GM19372 (cell line): Measurements from ENCODE around the gene MAPK7.

Source experiments
- ATAC-seq: cut with Tn5 transposase; IDR thresholded peaks from one replicate; pipeline ENCODE4 v1.9.1; 2021; ENCODE audit warnings: mild to moderate bottlenecking, low read depth, moderate library complexity; ENCODE audit not compliant: unreplicated experiment

The MAPK7 gene

DNA sequence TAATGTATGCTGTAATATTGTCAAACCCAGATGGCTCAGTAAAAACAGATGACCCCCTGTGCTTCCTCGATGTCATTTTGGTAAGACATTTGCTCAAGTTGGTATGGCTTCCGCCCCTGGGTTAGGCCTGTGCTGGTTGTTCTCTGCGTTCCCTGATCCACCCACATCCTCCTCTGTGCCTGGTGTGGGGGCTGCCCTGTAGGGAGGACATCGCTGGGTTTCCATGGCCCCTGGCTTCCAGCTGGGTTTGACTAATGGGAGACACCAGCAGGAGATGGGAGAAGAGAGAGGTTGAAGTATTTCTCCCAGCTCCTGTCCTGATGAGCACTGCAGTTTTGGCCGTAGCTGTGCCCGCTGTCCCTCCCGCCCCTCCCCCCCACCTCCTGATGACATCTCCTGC lies 13.1 kb downstream of the MAPK7 start:
- no peak for ATAC-seq

DNA sequence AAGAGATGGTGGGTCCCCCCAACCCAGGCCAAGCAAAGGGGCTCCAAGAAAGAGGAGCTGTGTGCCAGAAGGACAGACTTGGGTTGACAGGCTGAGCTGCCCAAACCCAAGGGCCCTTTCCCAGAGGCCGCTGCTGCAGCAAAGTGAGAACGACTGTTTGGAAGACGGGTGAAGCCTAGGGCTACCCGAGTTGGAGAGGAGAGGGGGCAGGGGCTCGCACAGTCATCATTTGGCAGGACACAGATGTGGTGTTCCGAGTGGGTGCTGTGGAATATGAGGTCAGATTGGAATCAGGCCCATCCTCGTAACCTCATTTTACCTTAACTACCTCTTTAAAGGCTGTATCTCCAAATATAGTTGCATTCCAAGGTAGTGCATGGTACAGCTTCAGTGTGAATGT lies 14.0 kb downstream of the MAPK7 start:
- ATAC-seq, result no peak

DNA sequence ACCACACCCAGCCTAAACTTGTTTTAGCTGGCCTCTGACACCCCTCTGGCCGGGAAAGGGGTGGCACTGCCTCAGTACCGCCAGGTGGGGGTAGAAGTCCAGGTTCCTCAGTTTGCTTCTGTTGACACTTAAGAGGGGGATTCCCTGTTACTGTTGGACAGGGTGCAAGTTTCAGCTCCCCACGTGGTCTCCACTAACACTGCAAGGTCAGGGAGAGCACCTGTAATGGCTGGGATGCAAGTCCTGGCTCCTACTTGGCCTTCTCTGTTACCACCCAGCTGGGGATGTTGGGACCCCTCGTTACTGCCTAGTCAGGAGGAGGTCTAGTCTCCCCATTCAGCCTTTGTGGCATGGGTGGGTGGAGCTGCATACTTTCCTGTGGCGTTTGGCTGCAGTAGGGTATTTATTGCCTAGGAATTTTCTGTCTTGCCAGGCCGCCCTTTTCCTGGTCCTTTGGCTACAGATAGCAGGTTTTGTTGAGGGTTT lies 19.3 kb downstream of the MAPK7 start:
- ATAC-seq, result no peak

DNA sequence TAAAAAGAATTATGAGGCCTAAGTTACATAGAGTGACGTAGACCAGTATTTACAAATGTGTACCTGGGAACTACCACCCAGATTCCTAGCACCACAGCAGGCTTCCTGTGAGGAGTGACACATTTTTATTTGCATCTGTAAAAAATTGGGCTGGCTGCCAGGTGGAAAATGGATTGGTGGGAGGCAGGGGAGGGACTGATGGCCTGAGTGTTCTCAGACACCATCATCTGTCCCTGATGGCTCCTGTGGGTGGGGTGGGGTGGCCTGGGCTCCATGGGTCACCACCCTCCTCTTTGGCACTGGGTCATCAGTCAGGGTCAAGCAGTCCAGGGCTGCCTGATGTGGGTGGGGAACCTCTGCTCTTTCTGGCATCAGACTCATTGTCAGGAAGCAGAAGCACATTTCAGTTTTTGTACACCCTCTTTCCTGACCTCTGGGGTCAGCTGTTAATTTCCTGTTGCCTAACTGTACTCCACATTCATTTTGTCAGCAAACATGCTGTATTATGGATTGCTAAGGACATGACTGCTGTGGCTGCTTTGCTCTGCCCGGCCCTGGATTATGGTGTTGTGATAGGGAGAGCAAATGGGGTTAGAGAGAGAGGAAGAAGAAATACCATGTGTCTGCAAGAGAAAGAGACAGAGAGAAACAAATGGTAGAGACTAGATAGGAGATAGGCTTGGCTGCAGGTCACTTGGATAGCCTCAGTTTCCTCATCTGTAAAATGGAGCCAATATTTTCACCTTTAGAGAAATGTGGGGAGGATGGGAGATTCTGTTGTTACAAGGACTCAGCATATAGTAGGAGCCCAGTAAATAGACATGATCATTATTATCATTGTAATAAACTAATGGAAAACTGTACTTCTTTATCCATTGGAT lies 20.2 kb downstream of the MAPK7 start:
- ATAC-seq, result no peak

DNA sequence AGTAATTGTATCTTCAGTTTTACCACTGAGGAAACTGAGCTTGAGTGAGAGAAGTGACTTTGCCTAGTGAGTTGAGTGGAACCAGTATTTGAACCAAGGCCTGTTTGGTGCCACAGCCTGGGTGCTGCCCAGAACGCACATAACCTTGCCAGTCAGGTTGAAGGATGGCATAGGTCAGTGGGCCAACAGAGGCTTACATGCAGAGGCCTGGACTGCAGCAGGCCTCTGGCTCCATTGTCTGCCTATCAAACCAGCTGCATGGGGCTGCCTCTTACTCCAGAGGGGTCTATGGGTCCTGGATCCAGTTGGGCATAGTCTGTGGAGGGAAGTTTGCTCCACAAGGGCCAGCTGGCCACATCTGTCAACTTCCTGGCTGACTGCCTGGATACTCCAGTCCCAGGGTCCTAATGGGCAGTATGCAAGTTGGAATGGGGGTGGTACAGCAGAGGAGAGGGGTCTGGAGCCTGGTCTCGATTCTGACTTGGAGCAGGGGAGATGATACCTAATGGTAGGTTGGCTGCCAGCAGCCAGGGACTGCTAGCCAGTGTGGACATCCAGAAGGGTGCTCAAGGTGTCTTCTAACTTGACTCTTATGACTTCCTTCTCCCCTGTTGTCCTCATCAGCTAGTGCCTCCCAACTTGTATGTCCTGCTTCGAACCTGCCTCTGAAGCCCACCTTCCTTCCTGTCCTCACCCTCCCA lies 21.6 kb downstream of the MAPK7 start:
- no peak for ATAC-seq

DNA sequence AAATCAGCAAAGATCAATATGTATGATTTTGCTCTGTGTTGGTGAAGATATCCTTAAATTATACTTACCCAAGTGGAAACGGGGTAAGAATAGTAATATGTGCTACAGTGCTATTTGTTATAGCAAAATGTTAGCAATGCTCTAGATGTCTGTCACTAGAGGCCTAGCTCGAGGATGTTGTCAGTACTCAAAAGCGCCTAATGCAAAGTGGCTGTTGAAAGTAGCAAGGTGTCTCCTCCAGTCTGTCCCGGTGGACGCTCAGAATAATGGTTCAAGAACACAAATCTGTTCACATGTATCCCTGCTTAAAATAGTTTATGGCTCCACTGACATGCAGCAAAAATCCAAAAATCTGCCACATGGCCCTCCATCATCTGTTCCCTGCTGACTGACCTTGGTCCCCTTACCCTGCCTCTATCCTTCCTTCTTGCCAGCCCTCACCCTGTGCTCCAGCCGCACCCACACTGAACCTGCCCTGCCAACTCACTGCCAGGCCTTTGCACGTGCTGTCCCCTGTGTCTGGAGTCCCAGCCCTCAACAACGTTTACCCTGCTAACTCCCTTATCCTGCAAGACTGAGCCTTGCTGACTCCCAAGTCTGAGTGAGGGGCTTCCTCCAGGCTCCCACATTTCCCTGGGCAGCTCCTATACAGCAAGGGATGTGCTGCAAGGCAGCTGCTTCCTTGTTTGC lies 23.2 kb downstream of the MAPK7 start:
- no peak for ATAC-seq

DNA sequence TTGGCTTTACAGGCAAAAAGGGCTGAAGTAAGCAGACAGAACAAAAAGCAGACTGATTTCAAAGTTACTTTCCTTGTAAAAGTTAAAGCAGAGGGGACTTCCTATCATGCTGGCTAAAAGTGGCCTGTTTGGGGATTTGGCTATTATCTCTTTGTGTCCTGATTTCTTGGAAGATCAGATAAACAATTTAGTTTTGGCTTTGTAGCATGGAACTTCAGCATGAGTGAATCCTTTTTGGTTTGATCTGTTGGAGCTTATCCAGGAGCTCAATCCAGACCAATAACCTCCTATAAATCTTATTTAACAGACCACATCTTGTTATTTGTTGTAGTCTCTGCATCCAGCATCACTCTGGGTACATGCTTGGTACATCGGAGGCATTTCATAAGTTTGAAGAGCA lies 23.9 kb downstream of the MAPK7 start:
- no peak for ATAC-seq

DNA sequence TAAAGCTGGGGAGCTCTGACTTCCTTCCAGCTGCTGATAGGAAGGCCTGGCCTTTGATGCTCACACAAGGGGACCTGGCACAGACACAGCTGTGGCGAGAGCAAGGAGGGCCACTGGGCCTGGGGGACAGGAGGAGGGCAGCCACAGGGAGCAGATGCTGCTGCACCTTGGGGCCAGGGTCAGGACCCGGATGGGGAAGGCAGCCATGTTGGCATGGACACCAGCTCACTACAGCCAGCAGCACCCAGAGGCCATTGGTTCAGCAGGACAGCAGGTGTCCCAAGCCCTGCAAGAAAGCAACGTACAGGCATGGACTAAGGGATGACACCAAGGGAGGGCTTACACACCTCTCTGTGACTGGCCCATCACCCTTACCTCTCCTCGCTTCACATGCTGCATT lies 24.7 kb downstream of the MAPK7 start:
- no peak for ATAC-seq

DNA sequence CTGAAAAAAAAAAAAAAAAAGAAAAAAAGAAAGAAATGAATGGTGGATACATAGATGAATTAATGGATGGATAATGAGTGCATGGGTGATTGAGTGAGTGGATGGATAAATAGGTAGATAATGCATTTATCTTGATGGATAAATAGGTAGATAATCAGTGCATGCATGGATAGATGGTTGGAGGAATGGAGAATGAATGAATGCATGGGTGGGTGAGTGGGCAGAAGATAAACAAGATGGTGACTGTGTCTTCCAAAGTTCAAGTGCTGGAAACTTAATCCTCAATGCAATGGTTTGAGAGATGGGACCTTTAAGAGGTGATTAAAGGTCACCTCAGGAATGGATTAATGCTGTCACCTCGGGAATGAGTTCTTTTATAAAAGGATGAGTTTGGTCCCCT lies 26.0 kb downstream of the MAPK7 start:
- ATAC-seq, result no peak

DNA sequence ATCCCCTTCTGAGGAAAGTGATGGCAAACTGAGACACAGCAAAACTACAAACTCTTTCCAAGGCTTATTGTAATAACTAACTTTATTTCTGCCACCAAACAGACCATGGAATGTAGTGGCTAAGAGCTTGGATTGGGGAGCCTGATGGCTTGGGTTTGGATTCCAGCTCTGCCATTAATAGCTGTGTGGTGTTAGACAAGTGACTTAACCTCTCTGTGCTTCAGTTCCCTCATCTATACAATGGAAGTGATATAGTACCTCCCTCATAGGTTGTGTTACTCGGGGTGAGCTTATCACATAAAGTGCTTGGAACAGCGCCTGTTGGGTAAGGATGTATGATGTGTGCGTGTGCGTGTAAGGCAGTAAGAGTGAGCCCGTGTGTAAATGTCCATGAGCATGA lies 26.8 kb downstream of the MAPK7 start:
- ATAC-seq, result no peak

DNA sequence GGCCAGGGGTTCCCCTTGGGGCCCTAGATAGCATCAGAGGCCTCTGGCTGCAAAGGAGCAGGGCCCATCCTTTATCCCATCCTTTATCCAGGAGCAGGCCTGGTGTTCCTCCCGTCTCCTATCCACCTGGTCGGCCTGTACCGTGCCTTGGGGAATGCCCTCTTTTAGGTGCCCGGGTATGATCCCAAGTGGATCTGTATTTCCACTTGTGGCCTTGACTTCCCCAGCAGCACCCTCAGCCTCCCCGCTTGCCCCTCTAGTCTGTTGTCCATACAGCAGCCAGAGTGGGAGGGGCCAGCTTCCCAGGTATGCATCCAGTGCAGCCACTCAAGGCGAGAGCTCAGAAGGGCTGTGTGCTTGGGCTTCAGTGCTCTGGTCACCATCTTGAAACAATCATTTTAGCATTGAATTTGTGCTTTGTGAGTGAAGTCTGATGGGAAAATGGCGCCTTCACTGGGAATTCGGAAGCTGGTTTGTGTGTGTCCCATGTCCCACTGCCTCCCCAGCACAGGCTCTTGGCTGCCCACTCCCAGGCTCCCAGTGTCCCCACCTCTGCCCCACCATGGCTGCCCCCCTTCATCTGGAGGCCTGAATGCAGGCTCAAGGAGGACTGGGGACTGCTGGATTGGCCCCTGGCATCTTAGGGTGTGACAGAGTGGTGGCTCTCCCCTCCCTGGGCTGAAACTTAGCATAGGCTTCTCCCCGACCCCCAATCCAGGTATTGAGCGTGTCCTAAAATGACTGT lies 29.5 kb downstream of the MAPK7 start:
- no peak for ATAC-seq

DNA sequence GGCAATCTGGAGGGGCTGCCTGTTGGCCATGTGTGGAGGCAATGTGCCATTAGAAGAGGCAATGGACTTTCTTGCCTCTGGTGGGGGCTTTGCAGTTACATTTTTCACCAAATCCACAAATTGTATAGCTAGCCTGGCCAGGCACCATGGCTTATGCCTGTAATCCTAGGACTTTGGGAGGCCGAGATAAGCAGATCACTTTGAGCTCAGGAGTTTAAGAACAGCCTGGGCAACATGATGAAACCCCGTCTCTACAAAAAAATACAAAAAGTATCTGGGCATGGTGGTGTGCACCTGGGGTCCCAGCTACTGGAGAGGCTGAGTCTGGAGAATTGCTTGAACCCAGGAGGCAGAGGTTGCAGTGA lies 30.0 kb downstream of the MAPK7 start:
- no peak for ATAC-seq

DNA sequence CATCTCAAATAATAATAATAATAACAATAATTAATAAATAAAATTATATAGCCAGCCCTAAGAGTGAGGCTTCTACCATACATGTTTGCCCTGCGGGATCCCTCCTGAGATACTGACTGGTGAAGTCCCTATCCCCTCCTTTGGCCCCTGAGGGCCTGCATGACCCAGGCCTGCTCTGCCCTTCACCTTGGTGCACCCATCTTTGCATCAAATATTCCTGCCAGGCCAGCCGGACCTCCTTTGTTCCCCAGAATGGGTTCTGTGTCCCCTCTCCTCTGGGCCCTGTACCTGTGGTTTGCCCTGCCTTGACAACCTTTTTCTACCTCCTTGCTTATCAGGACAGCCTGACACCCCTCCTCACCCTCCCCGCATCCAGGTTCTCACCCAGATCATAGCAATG lies 30.8 kb downstream of the MAPK7 start:
- ATAC-seq, result no peak

DNA sequence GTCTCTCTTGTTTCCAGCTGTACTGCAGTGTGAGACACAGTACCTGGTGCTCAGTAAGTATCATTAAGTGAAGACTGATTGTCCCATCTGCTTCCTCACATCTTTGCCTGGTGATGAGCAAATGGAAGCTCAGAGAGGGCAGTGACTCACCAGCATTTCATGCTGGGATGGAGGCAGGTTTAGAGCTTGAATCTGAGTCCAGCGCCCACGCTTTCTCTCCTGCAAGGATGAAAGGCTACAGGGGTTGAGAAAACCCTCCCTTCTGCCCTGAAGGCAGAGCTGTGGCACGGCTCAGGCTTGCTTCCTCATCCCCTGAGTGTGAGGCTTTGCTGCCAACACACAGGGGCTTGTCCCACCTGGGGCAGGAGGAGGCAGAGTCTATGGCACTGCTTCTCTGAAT lies 31.2 kb downstream of the MAPK7 start:
- ATAC-seq, result no peak

DNA sequence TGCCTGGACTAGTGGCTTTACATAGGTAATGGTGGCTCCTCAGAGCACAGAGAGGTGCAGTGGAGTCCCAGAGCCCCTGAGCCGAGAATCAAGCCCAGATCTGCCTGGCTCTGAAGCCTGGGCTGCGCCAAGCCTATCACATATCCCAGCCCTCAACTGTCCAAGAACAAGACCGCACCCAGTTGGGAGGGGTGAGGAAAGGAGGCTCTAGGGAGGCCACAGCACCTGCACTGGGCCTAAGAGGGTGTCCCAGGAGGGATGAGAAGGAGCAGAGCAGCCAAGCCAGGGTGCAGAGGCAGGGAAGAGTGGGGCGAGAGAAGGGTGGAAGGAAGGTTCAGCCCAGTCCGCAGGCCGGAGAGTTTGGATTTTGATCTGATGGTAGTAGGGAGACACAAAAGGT lies 31.8 kb downstream of the MAPK7 start:
- no peak for ATAC-seq

DNA sequence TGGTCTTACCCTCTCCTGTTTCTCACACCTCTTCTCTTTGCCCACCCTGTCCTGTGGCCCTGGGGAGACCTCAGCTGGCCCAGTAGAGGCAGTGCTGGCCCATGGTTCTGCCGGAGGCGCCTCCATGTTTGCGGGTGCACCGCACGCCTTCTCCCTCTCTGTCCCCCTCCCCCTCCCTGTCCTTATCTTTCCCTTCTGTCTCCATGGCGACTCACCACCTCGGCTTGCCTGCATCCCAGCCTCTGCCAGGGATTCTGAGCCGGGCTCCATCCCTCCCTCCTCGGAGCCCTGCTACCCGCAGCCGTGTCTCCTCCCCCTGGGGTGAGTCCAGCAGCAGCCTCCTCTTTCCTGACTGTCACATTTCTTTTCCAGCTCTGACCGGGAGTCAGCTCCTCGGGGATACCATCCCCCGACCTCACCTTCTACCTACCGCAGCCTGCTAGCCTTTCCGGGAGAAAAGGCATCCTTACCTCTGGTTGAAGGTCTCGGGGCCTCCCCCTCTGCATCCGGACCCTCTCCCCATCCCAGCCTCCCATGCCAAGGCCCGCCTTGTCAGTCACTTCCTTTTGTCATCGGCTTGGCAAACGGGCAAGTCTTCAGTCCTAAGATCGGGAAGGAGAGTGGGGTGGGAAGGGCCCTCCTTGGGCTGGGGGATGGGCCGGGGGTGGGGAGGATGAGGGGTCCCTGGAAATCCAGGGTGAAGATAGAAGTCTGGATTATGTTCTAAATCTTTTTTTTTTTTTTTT lies 32.8 kb downstream of the MAPK7 start, which contains the start of gene RNF112:
Gene RNF112, plus strand, starts transcription at position 358 of the 746 bp plus-strand sequence. Its CDS starts 177 bp downstream, at position 535.
- no peak for ATAC-seq

DNA sequence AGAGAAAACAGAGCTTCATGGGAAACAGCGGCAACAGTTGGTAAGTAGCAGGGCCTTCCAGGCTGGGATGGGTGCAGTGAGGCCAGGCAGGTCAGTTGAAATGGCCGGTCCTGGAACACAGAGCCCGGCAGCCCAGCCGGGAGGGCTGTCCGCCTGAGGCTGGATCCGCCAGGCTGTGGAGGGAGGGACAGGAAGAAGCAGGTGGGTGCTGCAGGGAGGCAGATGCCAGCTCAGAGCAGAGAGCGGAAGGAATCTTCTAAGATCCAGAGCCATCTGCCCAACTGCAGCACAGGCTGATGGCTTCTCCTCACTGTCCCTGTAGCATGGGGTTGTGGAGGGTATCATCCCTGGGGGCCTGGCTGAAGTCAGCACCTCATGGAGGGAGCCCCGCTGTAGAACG lies 33.3 kb downstream of the MAPK7 start:
- no peak for ATAC-seq

DNA sequence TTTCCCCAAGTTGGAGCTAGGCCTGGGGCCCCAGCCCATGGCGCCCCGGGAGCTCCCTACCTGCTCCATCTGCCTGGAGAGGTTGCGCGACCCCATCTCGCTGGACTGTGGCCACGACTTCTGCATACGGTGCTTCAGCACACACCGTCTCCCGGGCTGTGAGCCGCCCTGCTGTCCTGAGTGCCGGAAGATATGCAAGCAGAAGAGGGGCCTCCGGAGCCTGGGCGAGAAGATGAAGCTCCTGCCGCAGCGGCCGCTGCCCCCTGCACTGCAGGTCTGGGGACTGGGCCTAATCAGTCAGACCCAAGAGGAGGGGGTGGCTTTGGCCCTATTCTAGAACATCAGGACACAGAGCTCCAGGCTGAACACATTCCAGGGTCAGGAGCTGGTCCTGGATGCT lies 34.2 kb downstream of the MAPK7 start:
- ATAC-seq, result no peak

DNA sequence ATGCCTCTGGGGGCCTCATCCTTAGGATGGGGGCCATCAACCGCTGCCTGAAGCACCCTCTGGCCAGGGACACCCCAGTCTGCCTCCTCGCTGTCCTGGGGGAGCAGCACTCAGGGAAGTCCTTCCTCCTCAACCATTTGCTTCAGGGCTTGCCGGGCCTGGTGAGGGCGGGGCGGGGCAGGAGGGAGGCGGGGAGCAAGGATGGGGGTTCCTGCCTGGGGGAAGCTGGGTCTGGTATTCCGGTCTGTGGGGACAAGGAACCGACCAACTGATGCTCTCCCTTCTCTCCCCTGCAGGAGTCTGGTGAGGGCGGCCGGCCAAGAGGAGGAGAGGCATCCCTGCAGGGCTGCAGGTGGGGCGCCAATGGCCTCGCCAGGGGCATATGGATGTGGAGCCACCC lies 34.7 kb downstream of the MAPK7 start:
- ATAC-seq, result no peak

DNA sequence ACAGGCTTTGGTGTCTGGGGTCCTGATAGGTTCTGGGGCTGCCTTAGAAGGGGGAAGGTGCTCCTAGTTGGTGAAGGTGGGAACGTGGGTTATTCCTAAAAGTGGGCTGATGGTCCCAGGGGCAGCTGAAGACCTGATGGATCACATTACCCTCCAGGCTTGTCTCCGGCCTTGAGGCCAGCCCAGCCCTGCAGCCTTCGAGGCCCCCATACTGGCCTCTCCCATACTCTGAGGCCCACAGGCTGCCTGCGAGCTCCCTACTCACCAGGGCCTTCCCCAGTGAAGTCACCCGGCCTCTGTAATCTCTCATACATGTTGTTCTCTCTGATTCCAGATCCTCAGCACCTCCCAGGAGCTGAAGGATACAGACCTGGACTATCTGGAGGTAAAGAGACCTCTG lies 35.5 kb downstream of the MAPK7 start:
- ATAC-seq, result no peak
